VCaP (cell line): ENCODE results near the gene REG4.
A peak's percentile ranks its signal among the peaks of the same experiment; 100 is the strongest.

ENCODE experiments used
- H3K27ac ChIP-seq: fragments of 450-650 bp; 2 replicates; pipeline ENCODE4 v1.5.1; 2017
- CTCF ChIP-seq: fragments of 450-650 bp; conservative IDR thresholded peaks from 2 replicates; pipeline ENCODE4 v1.5.1; 2017; ENCODE audit warnings: mild to moderate bottlenecking, moderate library complexity

The REG4 gene

GRCh38 chr1:119816407-119816806 is 5.1 kb upstream of the REG4 start:
- no peak overlapping the region for H3K27ac ChIP-seq
- no peak for TF ChIP-seq CTCF

DNA sequence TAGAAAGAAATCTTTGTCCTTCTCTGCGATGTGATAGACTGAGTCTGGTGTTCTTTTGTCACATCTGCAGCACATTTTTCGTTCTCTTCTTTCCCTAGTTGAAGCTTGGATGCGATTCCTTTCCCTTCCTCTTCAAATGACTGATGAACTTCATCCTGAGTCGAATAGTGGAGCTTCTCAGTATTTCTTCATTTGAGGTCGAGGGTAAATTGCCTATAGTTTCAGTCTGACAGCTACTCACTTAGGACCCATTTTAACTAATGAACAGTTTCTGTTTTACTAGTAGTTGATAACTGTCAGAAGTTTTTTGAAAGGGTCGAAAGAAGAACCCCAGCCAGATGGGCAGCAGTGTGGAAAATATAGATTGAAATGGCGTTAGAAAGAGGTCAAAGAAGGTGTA is 4.7 kb upstream of the REG4 start:
- TF ChIP-seq CTCF, result no peak
- no peak overlapping the region for H3K27ac ChIP-seq

DNA sequence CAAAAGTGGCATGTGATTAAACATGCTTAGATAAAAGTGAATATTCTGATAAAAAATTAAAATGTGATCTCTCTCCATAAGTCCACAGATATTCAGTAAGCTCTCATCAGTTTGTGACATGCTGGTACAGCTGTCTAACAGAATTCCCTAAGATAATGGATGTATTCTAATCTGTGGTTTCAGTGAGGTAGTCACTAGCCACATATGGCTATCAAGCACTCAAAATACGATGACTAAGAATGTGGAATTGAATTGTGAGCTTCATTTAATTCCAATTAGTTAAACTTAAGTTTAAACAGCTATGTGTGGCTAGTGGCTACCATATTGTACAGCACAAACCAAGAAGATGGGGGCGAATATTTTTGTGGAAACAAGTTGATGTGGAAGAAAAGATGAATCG is 4.1 kb upstream of the REG4 start:
- H3K27ac ChIP-seq, result no peak overlapping the region
- no peak for TF ChIP-seq CTCF

DNA sequence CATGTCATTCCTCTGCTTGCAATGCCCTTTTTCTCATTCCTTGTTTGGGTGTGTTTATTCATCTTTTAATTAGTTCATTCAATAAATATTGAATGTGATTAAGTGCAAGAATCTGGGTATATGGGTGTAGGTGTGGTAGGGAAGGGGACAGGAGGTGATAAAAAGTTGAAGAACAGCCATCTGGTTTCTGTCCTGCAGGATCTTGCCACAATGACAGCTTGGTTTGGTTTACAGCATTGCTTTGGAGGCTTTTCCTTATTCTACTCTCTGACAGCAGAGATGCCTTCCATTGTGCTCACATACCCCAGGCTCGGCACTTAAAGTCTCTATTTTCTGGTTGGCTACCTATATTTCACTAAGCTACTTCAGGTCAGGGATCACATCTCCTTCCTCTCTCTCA is 3.0 kb upstream of the REG4 start:
- H3K27ac ChIP-seq, result no peak overlapping the region
- no peak for TF ChIP-seq CTCF

DNA sequence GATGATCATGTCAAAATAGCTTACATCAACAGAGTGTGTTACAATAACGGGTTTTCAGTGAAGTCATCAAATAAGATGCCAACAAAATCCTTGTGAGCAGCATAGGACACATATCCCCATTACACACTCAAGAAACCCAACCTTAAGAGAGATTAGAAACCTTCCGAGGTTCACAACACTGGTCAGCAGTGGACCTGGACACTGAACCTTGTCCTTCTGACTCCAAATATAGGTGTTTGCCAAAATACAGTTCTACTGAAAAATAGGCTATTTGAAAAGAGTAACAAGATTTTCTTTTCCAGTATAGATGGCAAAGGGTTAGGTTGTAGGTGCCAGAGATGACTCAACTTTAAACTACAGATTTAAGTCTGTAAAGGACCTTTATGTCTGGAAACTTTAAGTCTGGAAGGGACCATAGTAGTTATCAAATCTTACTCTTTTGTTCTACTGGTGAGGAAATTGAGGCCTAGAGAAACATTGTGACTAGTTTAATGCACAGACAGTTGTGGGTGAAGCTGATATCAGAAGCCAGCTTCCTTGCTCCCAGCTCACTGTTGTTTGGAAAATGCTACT is 811 bp upstream of the REG4 start:
- TF ChIP-seq CTCF, result no peak
- no peak overlapping the region for H3K27ac ChIP-seq

GRCh38 chr1:119808972-119809550 is 2.2 kb downstream of the REG4 start:
- no peak overlapping the region for H3K27ac ChIP-seq
- peak; percentile 96 for TF ChIP-seq CTCF

DNA sequence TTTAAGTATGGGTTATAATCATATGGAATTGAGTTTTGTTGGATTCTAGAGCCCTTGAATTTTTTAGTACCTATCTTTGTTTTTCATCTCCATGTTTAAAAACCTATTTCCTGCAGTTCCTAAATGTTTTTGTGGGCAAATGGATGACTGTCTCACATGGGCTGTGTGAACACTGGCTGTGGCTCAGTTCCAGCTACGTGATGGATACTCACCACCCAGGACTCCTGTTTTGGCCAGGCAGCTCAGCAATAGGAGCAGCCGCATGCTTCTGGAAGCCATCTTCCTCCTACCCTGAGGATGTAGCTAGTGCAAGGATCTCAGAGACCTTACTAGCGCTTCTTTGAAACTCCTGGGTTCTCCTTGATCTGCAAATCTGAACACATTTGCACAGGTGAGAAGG is 2.8 kb downstream of the REG4 start:
- TF ChIP-seq CTCF, result no peak
- no peak overlapping the region for H3K27ac ChIP-seq
